Astrocyte of the spinal cord (primary cell): Measurements from ENCODE around the gene EFNA4.
A peak's percentile ranks its signal among the peaks of the same experiment; 100 is the strongest.

Source experiments
- DNase-seq: peaks from one replicate; pipeline ENCODE4 v3.0.0; 2011; ENCODE audit warnings: low read depth, low spot score
- H3K4me3 ChIP-seq: 2 replicates; pipeline ENCODE4 v1.5.1; 2011; ENCODE audit warnings: low read depth, mild to moderate bottlenecking, low read length, moderate library complexity
- in situ Hi-C: cut with HindIII; loops from 2 replicates; pipeline ENCODE4 v1.10.0; 2017; ENCODE audit warnings: low sequenced_read_pairs
- TF ChIP-seq, protein P1 (sequence below): IDR thresholded peaks from 2 replicates; pipeline ENCODE4 v1.5.1; 2012; ENCODE audit warnings: low read depth, mild to moderate bottlenecking, low read length, inconsistent platforms

The EFNA4 gene

DNA sequence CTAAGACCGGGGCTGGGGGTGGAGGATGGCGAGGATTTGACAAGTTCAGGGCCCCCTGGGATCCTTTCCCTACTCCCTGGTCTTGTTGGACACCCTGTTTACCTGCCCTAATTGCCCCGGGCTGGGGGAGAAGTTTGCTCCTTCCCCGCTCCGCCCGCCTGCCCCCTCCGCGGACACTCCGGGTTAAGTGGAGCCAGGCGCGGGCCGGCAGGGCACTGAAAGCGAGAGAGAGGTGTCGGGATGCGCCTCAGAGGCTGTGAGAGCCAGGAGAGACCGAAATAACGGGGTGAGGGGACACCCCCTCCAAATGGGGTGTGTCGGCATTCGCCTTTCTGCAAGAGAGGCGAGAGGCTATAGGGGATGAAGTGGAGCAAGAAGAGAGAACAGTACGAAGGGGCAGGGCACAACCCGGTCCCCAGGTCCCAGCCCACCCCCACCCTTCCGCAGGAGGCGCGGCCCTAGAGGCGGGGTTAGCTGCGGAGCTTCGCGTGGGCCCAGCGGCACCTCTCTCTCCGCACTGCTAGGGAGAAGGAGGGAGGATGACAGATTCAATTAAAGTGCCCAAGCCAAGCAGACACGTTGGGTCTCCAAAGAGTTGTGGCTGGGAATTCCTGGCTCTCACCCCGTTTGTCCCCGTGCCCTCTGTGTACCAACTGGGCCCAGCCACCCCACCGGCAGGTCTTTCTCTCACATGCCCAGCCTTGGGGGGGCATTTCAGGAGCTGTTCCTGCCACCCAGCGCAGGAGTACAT lies 18.9 kb downstream of the EFNA4 start:
- H3K4me3 ChIP-seq: no peak overlapping the region
- TF ChIP-seq, protein P1, sequence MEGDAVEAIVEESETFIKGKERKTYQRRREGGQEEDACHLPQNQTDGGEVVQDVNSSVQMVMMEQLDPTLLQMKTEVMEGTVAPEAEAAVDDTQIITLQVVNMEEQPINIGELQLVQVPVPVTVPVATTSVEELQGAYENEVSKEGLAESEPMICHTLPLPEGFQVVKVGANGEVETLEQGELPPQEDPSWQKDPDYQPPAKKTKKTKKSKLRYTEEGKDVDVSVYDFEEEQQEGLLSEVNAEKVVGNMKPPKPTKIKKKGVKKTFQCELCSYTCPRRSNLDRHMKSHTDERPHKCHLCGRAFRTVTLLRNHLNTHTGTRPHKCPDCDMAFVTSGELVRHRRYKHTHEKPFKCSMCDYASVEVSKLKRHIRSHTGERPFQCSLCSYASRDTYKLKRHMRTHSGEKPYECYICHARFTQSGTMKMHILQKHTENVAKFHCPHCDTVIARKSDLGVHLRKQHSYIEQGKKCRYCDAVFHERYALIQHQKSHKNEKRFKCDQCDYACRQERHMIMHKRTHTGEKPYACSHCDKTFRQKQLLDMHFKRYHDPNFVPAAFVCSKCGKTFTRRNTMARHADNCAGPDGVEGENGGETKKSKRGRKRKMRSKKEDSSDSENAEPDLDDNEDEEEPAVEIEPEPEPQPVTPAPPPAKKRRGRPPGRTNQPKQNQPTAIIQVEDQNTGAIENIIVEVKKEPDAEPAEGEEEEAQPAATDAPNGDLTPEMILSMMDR: no peak
- DNase-seq: no peak
- in situ Hi-C loops: no loop called here

DNA sequence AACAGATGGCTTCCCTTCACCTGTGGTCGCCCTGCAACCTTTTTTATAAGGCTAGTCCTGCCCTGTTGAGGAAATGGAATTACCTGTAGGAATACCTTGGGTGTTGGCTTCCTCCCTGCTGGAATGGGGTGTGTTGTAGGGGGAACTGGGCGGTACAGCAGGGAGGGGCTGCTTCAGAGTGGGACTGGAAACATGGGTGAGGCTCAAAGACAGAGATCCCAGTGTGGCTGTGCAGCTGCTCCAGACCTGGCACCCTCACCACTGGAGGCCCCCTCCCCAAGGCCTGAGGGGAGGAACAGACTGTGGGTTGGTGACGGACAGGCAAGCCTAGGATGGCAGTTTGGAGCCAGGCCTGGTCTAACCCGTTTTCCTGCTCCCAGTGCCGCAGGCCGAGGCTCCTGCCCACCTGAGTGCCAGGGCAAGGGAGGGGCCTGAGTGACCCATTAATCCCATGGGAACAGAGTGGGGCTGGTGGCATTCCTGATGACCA lies 19.6 kb downstream of the EFNA4 start:
- no peak for DNase-seq
- in situ Hi-C loops: no loop called here
- no peak overlapping the region for H3K4me3 ChIP-seq
- TF ChIP-seq, protein P1: no peak

DNA sequence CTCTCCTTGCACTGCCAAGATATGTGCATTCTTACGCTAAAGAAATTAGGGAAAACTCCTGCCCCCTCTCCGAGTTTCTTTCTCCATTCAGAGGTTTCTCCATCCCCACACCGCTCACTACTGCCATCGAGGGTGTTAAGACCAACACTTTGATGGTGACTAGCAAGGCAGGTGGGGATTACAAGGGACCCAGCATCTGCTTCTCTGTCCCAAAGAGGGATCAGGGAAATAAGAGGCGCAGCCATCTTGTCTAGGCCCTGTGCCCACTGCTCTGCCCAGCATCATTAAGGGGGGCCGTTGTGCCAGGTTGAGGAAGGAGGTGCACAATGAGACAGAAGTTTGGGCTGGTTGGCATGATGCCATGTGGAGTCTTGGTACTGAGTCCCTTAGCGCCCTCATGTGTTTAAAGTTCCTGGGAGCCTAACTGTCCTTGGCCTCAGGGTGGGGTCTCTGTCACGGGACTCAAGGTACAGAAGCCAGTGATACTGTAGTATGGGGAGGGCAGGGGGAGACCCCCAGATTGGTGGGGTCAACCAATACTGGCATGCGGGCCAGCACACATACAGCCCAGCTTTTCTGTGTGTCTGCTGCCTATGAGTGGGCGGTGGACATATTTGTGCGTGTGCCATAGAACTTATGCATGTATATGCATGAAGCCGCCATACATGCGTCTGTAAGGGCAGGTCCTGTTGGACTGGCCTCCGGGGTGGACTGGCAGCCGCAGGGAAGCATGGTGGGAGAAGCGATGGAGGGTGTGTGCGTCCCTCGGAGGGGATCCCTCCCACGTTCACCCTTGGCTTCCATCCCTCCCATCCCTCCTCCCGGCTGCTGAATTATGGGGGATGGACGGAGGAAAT lies 20.6 kb downstream of the EFNA4 start:
- in situ Hi-C loops: no loop called here
- DNase-seq: no peak
- TF ChIP-seq, protein P1: peak; percentile 43
- H3K4me3 ChIP-seq: peak overlapping the region; percentile 78

DNA sequence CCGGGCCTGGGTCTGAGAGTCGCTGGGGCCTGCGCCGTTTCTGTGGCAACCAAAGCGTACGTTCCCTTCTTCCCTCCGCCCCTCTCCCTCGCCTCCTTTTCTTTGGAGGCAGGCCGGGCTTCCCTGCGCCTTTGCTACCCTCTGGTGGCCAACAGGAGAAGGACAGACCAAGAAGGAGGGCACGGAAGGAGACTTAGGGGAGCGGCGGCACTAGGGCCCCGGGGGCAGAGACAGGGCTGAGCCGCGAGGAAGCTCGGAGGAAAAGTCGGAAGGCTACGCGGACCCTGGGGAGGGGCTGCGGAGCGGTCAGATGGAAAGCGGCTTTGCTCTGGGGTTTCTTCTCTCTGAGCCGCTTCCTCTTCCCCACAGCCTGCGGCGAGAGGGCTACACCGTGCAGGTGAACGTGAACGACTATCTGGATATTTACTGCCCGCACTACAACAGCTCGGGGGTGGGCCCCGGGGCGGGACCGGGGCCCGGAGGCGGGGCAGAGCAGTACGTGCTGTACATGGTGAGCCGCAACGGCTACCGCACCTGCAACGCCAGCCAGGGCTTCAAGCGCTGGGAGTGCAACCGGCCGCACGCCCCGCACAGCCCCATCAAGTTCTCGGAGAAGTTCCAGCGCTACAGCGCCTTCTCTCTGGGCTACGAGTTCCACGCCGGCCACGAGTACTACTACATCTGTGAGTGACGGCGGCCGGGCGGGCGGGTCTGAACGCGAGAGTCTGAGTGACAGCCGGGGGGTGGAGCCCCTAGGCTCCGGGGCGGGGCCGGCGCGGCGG lies 21.4 kb downstream of the EFNA4 start:
- DNase-seq: peak; percentile 95
- TF ChIP-seq, protein P1: peak; percentile 91
- H3K4me3 ChIP-seq: peak overlapping the region; percentile 78
- in situ Hi-C loops: no loop called here

DNA sequence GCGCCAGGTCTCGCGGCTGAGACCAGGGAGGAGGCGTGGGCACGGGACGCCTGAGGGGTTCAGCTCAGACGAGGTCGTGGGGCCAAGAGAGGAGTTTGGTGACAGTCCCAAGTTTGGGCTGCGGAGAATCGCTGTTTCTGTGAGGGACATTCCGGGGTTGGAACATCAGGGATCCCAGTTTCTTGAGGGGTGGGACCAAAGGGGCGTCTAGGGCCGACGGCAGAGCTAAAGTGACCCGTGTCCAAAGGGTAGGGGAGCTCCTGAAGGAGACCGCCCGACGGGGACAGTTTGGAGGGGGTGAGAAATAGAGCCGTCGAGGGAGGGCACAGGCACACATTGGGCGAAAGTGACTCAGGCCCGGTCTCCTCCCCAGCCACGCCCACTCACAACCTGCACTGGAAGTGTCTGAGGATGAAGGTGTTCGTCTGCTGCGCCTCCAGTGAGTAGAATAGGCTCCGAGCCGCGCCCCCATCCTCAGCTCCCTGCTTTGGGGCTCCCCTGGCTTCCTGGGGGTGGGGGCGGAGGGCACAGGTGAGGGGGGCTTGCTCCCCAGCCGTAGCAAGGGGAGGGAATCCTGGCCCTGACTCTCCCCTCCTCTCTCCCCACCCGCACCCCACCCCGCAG lies 22.1 kb downstream of the EFNA4 start:
- DNase-seq: no peak
- TF ChIP-seq, protein P1: no peak
- in situ Hi-C loops: no loop called here
- peak overlapping the region; percentile 78 for H3K4me3 ChIP-seq

DNA sequence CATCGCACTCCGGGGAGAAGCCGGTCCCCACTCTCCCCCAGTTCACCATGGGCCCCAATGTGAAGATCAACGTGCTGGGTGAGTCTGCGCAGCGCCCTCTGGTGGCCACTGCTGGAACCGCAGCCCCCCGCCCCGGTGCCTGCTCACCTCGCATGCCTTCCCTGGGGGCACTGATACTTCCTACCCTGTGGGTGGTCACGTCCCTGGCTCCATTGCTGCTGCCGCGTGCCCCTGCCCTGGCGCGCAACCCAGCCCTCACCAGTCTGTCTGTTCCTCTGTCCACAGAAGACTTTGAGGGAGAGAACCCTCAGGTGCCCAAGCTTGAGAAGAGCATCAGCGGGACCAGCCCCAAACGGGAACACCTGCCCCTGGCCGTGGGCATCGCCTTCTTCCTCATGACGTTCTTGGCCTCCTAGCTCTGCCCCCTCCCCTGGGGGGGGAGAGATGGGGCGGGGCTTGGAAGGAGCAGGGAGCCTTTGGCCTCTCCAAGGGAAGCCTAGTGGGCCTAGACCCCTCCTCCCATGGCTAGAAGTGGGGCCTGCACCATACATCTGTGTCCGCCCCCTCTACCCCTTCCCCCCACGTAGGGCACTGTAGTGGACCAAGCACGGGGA lies 22.7 kb downstream of the EFNA4 start:
- no peak overlapping the region for H3K4me3 ChIP-seq
- in situ Hi-C loops: no loop called here
- DNase-seq: no peak
- TF ChIP-seq, protein P1: peak; percentile 96
